Effector memory CD8-positive, alpha-beta T cell (primary cell): ENCODE data around the gene TBC1D24.

ENCODE experiments used
- ATAC-seq: fragments of 150-1000 bp; cut with Tn5 transposase; replicated peaks from 2 replicates; pipeline ENCODE4 v1.10.0; 2021; ENCODE audit warnings: mild to moderate bottlenecking, moderate library complexity
- DNase-seq, 3 experiments: peaks; one replicate each; pipeline ENCODE4 v3.0.0; 2021
- H3K27ac Mint-ChIP-seq, 2 donors: one replicate each; pipeline ENCODE4 v1.8.0; 2022; ENCODE audit warnings: mild to moderate bottlenecking in 2 of 2, mixed read lengths in 2 of 2, moderate library complexity in 2 of 2
- H3K27me3 Mint-ChIP-seq, 2 donors: one replicate each; pipeline ENCODE4 v1.8.0; 2022; ENCODE audit warnings: mixed read lengths in 2 of 2
- H3K36me3 Mint-ChIP-seq: one replicate; pipeline ENCODE4 v1.8.0; 2022; ENCODE audit warnings: mild to moderate bottlenecking, moderate library complexity, mixed read lengths; ENCODE audit not compliant: insufficient read depth
- H3K4me1 Mint-ChIP-seq, 2 donors: one replicate each; pipeline ENCODE4 v1.8.0; 2022; ENCODE audit warnings: low read depth in 2 of 2, mixed read lengths in 2 of 2
- H3K4me3 Mint-ChIP-seq, 2 donors: one replicate each; pipeline ENCODE4 v1.8.0; 2022; ENCODE audit warnings: mild to moderate bottlenecking in 2 of 2, mixed read lengths in 2 of 2, moderate library complexity in 2 of 2
- H3K9me3 Mint-ChIP-seq, 2 donors: one replicate each; pipeline ENCODE4 v1.8.0; 2022; ENCODE audit warnings: mixed read lengths in 2 of 2

Gene TBC1D24

DNA sequence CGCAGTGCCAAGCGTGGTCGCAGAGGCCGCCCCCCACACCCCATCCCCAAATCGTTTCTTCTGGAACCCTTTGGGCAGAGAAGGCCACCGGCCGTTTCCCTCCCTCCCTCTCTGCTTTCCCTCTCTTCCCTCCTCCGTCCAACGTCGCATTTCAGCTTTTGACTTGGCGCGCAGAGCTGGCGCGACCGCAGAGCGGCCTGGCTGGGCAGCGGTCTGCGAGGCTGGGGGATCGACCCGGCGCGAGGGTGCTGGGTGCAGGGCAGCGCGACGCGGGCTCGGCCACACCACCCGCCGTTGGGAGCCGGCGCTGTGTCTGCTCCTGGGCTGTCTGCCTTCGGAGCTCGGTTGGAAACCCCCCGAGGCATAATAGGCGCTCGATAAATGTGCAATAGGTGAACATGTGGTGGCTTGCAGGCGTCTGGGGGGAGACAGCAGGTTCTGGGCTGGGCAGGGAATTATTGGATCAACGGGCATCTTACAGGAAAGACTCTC lies 6.6 kb upstream of the TBC1D24 start:
- no peak for DNase-seq
- Mint-ChIP-seq H3K27ac (no peak overlapping the region), H3K4me3 (peak overlapping the region; percentile 57 to 59), H3K27me3 (peaks cover 13 to 53% of the 10 kb centered on the region in 2 donors), H3K4me1 (peaks cover 5 to 10% of the 10 kb centered on the region in 2 donors), H3K36me3 (no peaks in the 10 kb centered on the region), H3K9me3 (no peaks in the 10 kb centered on the region)
- peak; percentile 64 for ATAC-seq

DNA sequence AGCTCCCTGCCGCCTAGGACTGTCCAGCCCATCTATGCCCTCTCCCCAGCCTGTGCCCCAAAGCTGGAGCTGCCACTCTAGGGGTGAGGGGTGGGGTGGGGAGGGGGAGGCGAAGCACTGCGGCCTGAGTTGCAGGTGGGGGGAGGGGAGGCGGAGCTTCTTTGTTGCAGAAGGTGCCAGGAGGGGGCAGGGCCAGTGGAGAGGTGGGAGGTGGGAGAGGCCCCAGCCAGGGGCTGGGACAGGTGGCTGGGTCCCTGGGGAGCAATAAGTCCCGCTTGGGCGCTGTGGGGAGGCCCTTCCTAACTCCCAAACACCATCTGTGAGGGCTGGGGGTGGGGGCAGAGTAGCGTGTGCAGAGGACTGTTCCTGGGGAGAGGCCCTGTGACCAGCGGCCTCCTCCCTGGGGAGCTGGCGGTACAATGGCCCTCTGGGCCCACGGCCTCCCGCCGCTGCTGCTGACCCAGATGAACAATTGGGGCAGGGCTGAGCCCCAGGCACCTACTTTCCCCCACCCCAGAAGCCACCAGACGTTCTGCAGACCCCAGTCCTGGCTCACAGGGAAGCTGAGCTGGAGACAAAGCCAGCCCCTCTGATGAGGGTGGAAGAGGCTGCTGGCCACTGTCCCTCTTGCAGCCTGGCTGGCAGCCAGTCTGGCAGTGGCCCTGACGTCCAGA lies 6.1 kb upstream of the TBC1D24 start:
- ATAC-seq (no peak), DNase-seq (no peak)
- Mint-ChIP-seq H3K9me3 (no peaks in the 10 kb centered on the region), H3K4me3 (peak overlapping the region; percentile 57 to 59), H3K36me3 (no peaks in the 10 kb centered on the region), H3K27ac (no peak overlapping the region), H3K4me1 (peaks cover 7 to 11% of the 10 kb centered on the region in 2 donors), H3K27me3 (peaks cover 13 to 56% of the 10 kb centered on the region in 2 donors)

DNA sequence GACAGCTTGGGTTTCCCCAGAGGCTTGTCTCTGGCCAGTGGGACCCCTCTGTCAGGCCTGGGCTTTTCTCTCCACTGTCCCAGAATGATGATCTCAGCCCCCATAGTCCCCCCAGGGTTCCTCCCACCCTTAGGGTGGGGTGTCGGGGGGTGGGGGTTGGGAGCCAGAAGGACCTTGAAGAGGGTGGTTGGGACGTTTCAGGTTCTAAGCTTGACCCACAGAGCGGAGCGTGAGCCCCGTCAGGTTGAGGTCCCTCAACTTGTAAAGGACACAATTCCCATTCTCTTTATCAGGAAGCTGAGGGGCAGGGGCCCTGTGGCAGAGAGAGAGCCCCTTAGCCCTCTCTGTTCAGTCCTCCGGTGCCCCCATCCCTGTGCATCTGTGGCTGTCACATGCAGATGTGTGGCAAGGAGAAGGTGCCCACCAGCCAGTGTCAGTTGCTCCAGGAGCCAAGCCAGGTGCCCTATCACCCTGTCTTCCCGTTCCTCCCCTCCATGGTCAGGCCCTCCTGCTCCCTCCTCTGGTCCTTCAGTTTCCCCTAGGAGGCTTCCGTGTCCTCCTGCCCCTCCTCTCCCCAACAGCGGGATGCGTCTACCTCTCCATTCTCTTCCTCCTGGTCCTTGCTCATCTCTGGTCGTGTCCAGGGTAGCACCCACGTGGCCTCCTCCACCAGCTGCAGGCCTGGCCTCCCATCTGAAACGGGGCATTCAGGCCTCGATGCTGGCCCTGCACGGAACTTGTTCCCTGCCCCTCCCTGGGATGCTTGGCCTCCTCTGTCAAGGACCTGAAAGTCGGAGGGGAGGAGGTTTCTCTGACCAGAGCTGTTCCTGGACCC lies 5.3 kb upstream of the TBC1D24 start:
- Mint-ChIP-seq H3K36me3 (no peaks in the 10 kb centered on the region), H3K27me3 (peaks cover 13 to 56% of the 10 kb centered on the region in 2 donors), H3K27ac (no peak overlapping the region), H3K9me3 (no peaks in the 10 kb centered on the region), H3K4me1 (peaks cover 7 to 11% of the 10 kb centered on the region in 2 donors), H3K4me3 (no peak overlapping the region)
- no peak for ATAC-seq
- no peak for DNase-seq

DNA sequence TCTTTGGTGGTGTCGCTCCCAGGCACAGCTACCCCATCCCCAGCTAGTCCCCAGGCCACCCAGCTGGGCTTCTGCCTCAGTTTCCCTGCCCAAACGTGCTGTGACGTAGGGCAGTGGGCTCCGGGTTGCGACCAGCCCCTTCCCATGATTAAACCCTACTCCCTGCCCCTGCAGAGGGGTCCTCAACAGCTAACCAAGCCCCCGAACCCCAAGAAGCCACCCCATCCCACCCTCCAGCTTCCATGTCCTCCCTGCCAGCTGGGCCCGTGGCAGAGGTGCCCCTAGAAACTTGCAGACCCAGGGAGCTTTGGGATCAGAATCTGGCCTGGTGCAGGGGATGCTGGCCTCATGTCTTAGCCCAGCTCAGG lies 4.7 kb upstream of the TBC1D24 start:
- ATAC-seq = no peak

DNA sequence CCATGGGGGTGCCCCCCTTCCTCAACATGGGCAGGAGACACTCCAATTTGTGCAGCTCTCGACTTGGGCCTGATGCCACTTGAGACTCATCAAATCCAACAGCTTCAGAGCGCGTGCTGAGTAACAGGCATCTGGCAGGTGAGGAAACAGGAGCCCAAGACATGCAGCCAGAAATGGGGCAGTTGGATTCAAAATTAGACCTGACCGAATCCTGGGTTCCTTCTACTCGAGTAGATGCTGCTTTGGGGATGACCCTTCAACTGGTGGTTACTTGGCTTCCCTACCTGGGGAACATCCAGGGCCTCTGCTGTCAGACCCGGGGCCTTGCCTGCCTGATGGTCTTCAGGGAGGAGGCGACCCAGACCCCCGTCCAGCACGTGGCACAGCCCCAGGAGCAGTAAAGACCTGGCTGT lies 4.3 kb upstream of the TBC1D24 start:
- Mint-ChIP-seq H3K4me1 (peaks cover 7 to 11% of the 10 kb centered on the region in 2 donors), H3K36me3 (no peaks in the 10 kb centered on the region), H3K4me3 (peak overlapping the region in 1 of 2 donors; percentile 45), H3K27me3 (peaks cover 13 to 56% of the 10 kb centered on the region in 2 donors), H3K9me3 (no peaks in the 10 kb centered on the region), H3K27ac (no peak overlapping the region)
- ATAC-seq (no peak), DNase-seq (no peak)

More for the DNA sequence above, 4.7 kb upstream of the TBC1D24 start:
- no peak overlapping the region for H3K27ac Mint-ChIP-seq
- no peak for DNase-seq
- H3K4me3 Mint-ChIP-seq = peak overlapping the region in 1 of 2 donors; percentile 45
- no peaks in the 10 kb centered on the region for H3K9me3 Mint-ChIP-seq
- H3K36me3 Mint-ChIP-seq = no peaks in the 10 kb centered on the region
- peaks cover 13 to 56% of the 10 kb centered on the region in 2 donors for H3K27me3 Mint-ChIP-seq
- peaks cover 7 to 11% of the 10 kb centered on the region in 2 donors for H3K4me1 Mint-ChIP-seq

DNA sequence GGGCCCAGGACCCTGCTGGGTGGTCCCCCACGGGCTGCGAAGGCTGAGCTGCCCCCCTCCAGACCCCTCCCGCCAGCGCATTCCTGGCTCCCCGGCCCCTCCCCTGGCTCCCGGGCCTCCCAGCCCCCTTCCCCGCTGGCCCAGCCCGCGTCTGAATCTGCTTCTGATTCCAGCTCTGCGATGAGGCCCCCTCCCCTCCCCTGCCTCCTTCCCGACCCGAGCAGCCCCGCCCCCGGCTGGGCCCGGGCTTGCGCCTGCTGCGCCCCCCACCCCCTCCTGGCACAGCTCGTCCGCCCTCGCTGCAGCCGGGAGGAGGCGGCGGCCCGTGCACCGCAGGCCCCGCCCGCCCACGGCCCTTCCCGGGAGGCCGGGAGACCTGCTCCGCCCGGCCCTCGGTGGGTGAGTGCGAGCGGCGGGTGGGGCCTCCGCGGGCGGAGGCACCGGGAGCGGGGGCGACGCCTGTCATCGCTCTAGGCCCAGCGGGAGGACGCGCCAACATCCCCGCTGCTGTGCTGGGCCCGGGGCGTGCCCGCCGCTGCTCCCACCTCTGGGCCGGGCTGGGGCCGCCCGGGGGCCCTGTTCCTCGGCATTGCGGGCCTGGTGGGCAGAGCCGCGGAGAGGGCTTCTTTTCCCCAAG lies 3.8 kb upstream of the TBC1D24 start, which contains the start of gene NTN3:
Gene NTN3, plus strand, starts transcription at position 282 of the 637 bp plus-strand sequence. CDS start 405 bp downstream, outside the sequence.
- DNase-seq = no peak
- no peaks in the 10 kb centered on the region for H3K9me3 Mint-ChIP-seq
- no peak within 1 kb of the TSS for H3K27ac Mint-ChIP-seq
- no peak for ATAC-seq
- no peaks in the 10 kb centered on the region for H3K36me3 Mint-ChIP-seq
- H3K4me1 Mint-ChIP-seq = peaks cover 12 to 13% of the 10 kb centered on the region in 2 donors
- peak within 1 kb of the TSS in 1 of 2 donors; percentile 45 for H3K4me3 Mint-ChIP-seq
- peaks cover 13 to 56% of the 10 kb centered on the region in 2 donors for H3K27me3 Mint-ChIP-seq

DNA sequence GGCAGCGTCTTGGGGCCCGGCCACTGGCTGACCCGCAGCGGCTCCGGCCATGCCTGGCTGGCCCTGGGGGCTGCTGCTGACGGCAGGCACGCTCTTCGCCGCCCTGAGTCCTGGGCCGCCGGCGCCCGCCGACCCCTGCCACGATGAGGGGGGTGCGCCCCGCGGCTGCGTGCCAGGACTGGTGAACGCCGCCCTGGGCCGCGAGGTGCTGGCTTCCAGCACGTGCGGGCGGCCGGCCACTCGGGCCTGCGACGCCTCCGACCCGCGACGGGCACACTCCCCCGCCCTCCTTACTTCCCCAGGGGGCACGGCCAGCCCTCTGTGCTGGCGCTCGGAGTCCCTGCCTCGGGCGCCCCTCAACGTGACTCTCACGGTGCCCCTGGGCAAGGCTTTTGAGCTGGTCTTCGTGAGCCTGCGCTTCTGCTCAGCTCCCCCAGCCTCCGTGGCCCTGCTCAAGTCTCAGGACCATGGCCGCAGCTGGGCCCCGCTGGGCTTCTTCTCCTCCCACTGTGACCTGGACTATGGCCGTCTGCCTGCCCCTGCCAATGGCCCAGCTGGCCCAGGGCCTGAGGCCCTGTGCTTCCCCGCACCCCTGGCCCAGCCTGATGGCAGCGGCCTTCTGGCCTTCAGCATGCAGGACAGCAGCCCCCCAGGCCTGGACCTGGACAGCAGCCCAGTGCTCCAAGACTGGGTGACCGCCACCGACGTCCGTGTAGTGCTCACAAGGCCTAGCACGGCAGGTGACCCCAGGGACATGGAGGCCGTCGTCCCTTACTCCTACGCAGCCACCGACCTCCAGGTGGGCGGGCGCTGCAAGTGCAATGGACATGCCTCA lies 3.1 kb upstream of the TBC1D24 start:
- H3K4me1 Mint-ChIP-seq = peaks cover 14 to 19% of the 10 kb centered on the region in 2 donors
- no peak for ATAC-seq

DNA sequence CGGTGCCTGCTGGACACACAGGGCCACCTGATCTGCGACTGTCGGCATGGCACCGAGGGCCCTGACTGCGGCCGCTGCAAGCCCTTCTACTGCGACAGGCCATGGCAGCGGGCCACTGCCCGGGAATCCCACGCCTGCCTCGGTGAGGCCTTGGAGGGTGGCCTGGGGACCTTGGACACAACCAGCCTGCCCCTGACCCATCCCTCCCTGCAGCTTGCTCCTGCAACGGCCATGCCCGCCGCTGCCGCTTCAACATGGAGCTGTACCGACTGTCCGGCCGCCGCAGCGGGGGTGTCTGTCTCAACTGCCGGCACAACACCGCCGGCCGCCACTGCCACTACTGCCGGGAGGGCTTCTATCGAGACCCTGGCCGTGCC lies 2.5 kb upstream of the TBC1D24 start:
- ATAC-seq = no peak
- no peak for DNase-seq
- peaks cover 16 to 22% of the 10 kb centered on the region in 2 donors for H3K4me1 Mint-ChIP-seq
- no peak overlapping the region for H3K27ac Mint-ChIP-seq
- peaks cover 13 to 48% of the 10 kb centered on the region in 2 donors for H3K27me3 Mint-ChIP-seq
- no peak overlapping the region for H3K4me3 Mint-ChIP-seq
- no peaks in the 10 kb centered on the region for H3K9me3 Mint-ChIP-seq
- H3K36me3 Mint-ChIP-seq = no peaks in the 10 kb centered on the region

More for the DNA sequence above, 3.1 kb upstream of the TBC1D24 start:
- Mint-ChIP-seq H3K27me3 (peaks cover 13 to 54% of the 10 kb centered on the region in 2 donors), H3K9me3 (no peaks in the 10 kb centered on the region), H3K4me3 (peak overlapping the region in 1 of 2 donors; percentile 21), H3K36me3 (no peaks in the 10 kb centered on the region), H3K27ac (no peak overlapping the region)
- DNase-seq = no peak

DNA sequence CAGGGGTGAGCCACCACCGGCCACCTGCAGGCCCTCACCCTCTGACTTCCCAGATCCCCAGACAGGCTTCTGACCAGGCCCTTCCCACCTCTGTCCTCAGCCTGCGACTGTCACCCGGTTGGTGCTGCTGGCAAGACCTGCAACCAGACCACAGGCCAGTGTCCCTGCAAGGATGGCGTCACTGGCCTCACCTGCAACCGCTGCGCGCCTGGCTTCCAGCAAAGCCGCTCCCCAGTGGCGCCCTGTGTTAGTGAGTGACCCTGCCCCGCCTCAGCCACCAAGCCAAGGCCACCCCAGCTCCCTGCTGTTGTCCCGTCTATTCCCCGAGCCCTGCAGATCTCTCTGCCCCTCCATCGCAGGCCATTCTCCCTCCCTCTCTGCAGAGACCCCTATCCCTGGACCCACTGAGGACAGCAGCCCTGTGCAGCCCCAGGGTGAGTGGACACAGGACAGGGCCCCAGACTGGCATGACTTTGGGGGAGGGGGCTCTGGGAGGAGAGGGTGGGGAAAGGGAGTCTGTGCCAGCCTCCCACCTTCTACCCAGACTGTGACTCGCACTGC lies 2.0 kb upstream of the TBC1D24 start:
- Mint-ChIP-seq H3K27ac (no peak overlapping the region), H3K27me3 (peaks cover 13 to 46% of the 10 kb centered on the region in 2 donors), H3K36me3 (no peaks in the 10 kb centered on the region), H3K4me3 (peak overlapping the region; percentile 55 to 61), H3K9me3 (no peaks in the 10 kb centered on the region), H3K4me1 (peaks cover 20 to 26% of the 10 kb centered on the region in 2 donors)
- ATAC-seq (no peak), DNase-seq (no peak)

DNA sequence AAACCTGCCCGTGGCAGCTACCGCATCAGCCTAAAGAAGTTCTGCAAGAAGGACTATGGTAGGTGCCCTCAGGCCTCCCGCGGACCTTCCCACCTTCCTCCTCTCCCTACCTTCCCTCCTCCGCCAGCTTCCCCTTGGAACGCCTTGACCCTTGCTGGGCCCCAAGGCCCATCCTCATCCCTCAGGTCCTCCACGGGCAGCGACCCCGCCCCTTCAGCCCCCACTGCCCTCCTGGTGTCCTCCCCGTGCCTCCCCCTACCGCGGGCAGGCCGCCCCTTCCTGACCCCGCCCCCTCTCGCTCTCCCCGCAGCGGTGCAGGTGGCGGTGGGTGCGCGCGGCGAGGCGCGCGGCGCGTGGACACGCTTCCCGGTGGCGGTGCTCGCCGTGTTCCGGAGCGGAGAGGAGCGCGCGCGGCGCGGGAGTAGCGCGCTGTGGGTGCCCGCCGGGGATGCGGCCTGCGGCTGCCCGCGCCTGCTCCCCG lies 1.4 kb upstream of the TBC1D24 start:
- Mint-ChIP-seq H3K27ac (no peak overlapping the region), H3K4me3 (peak overlapping the region; percentile 55 to 61), H3K9me3 (no peaks in the 10 kb centered on the region), H3K36me3 (no peaks in the 10 kb centered on the region), H3K27me3 (peaks cover 13 to 41% of the 10 kb centered on the region in 2 donors), H3K4me1 (peaks cover 21 to 26% of the 10 kb centered on the region in 2 donors)
- DNase-seq = no peak
- peak; percentile 11 for ATAC-seq

DNA sequence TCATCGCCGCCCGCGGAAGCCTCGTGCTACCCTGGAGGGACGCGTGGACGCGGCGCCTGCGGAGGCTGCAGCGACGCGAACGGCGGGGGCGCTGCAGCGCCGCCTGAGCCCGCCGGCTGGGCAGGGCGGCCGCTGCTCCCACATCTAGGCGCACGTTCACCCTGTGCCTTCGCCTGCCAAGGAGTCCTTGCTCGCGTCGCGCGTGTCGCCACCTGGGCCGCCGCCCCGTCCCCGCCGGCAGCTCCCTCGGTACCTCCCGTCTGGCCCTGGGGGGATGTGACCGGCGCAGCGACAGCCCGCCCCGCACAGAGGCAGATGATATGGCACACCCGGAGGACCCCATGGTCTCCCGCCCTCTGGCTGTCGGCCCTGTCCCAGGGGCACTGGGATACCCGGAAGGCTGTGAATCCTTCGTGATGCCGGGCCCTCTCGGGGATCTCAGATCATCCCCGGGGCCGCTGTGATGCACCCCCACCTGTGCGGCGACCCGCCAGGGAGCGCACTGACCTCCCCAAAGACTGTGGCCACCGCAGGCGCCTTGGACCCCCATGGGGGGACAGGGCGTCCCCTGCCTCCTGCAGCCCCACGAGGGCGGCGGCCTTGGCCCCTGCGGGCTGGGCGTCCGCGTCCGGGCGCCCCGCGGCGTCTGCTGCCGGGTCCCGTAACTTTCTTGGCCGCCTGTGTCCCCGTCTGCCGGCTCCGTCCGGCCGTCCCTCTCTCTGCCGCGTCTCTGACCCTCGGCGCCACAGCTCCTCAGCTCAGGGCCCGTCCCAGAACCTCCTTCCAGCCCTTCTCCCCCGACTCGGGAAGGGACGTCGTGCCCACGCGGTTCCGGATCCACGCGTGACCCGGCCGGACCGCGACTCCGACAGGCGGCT lies 689 bp upstream of the TBC1D24 start:
- Mint-ChIP-seq H3K27ac (no peak overlapping the region), H3K4me1 (peaks cover 21 to 26% of the 10 kb centered on the region in 2 donors), H3K36me3 (no peaks in the 10 kb centered on the region), H3K27me3 (peaks cover 13 to 34% of the 10 kb centered on the region in 2 donors), H3K4me3 (peak overlapping the region; percentile 71 to 75), H3K9me3 (no peaks in the 10 kb centered on the region)
- DNase-seq (peak; percentile 41 to 58 (median 49)), ATAC-seq (peak; percentile 75)
